ENCODE measurements around the gene TC2N. TPM values are rescaled to one million over a fixed set of nuclear protein-coding genes. Genes with fewer than 3 reads are reported as not detected.

TC2N gene
- total RNA-seq, 1 experiment from 2014 or later, result 30.6 TPM

- peaks cover 3% of the 10 kb centered on the region; the same call in 1 of the 2 replicates for H3K4me1 ChIP-seq
- POLR2A ChIA-PET, result no interaction called here
- no peak overlapping the region for H3K4me3 ChIP-seq (ENCODE audit: low read depth, low read length)
- H3K36me3 ChIP-seq (ENCODE audit: control insufficient read depth, insufficient read depth, low read length), result no peaks in the 10 kb centered on the region
- H3K27ac Mint-ChIP-seq (ENCODE audit: unreplicated experiment), result no peak overlapping the region
- CTCF ChIA-PET, result no interaction called here
- TF ChIP-seq CTCF (IDR thresholded peaks at IDR 0.05; ENCODE audit: insufficient read depth in 1 of 2, low read depth in 1 of 2, low read length in 1 of 2, severe bottlenecking in 1 of 2, unreplicated experiment in 1 of 2), result no peak
- H3K4me3 Mint-ChIP-seq (ENCODE audit: unreplicated experiment), result no peak overlapping the region
- intact Hi-C loops (cut with micrococcal nuclease; ENCODE audit: unreplicated experiment), result no loop called here
- peaks cover 8% of the 10 kb centered on the region for H3K4me1 Mint-ChIP-seq (ENCODE audit: low read depth, unreplicated experiment)
- H3K27me3 Mint-ChIP-seq (ENCODE audit: insufficient read depth, unreplicated experiment), result no peaks in the 10 kb centered on the region
- no peaks in the 10 kb centered on the region for H3K9me3 ChIP-seq
- H3K9me3 Mint-ChIP-seq (ENCODE audit: unreplicated experiment), result peaks cover 12% of the 10 kb centered on the region
- no peaks in the 10 kb centered on the region for H3K36me3 Mint-ChIP-seq (ENCODE audit: insufficient read depth, unreplicated experiment)
- H3K27me3 ChIP-seq (replicated peaks; ENCODE audit: control insufficient read depth, insufficient read depth, low read length), result no peaks in the 10 kb centered on the region
- BruUV-seq (replicated peaks), result no TSS peak
- no peak for DNase-seq
These were observed 129.7 kb downstream of the TC2N start for GRCh38 chr14:91737619-91738018.

GRCh38 chr14:91732859-91733477, 134.4 kb downstream of the TC2N start:
- no peak for DNase-seq
- H3K27me3 Mint-ChIP-seq (ENCODE audit: insufficient read depth, unreplicated experiment), result no peaks in the 10 kb centered on the region
- H3K4me3 Mint-ChIP-seq (ENCODE audit: unreplicated experiment), result no peak overlapping the region
- Histone ChIP-seq H3K36me3 (ENCODE audit: control insufficient read depth, insufficient read depth, low read length) (no peaks in the 10 kb centered on the region), H3K4me1 (peaks cover 18% of the 10 kb centered on the region), H3K9me3 (no peaks in the 10 kb centered on the region), H3K4me3 (ENCODE audit: low read depth, low read length) (no peak overlapping the region), H3K27me3 (replicated peaks; ENCODE audit: control insufficient read depth, insufficient read depth, low read length) (no peaks in the 10 kb centered on the region)
- H3K4me1 Mint-ChIP-seq (ENCODE audit: low read depth, unreplicated experiment), result peaks cover 31% of the 10 kb centered on the region
- CTCF ChIA-PET, result no interaction called here
- TF ChIP-seq CTCF (IDR thresholded peaks at IDR 0.05; ENCODE audit: insufficient read depth in 1 of 2, low read depth in 1 of 2, low read length in 1 of 2, severe bottlenecking in 1 of 2, unreplicated experiment in 1 of 2), result no peak
- H3K36me3 Mint-ChIP-seq (ENCODE audit: insufficient read depth, unreplicated experiment), result no peaks in the 10 kb centered on the region
- POLR2A ChIA-PET, result no interaction called here
- peaks cover 12% of the 10 kb centered on the region for H3K9me3 Mint-ChIP-seq (ENCODE audit: unreplicated experiment)
- no peak overlapping the region for H3K27ac Mint-ChIP-seq (ENCODE audit: unreplicated experiment)
- intact Hi-C loops (cut with micrococcal nuclease; ENCODE audit: unreplicated experiment), result no loop called here
- no TSS peak for BruUV-seq (replicated peaks)

- Histone ChIP-seq H3K4me1 (peaks cover 18% of the 10 kb centered on the region), H3K9me3 (no peaks in the 10 kb centered on the region), H3K36me3 (ENCODE audit: control insufficient read depth, insufficient read depth, low read length) (no peaks in the 10 kb centered on the region), H3K27me3 (replicated peaks; ENCODE audit: control insufficient read depth, insufficient read depth, low read length) (no peaks in the 10 kb centered on the region), H3K4me3 (ENCODE audit: low read depth, low read length) (no peak overlapping the region)
- H3K27me3 Mint-ChIP-seq (ENCODE audit: insufficient read depth, unreplicated experiment), result no peaks in the 10 kb centered on the region
- no peak overlapping the region for H3K27ac Mint-ChIP-seq (ENCODE audit: unreplicated experiment)
- intact Hi-C loops (cut with micrococcal nuclease; ENCODE audit: unreplicated experiment), result no loop called here
- CTCF ChIA-PET, result no interaction called here
- BruUV-seq (replicated peaks), result no TSS peak
- DNase-seq, result no peak
- peaks cover 31% of the 10 kb centered on the region for H3K4me1 Mint-ChIP-seq (ENCODE audit: low read depth, unreplicated experiment)
- H3K9me3 Mint-ChIP-seq (ENCODE audit: unreplicated experiment), result peaks cover 12% of the 10 kb centered on the region
- no peaks in the 10 kb centered on the region for H3K36me3 Mint-ChIP-seq (ENCODE audit: insufficient read depth, unreplicated experiment)
- TF ChIP-seq CTCF (IDR thresholded peaks at IDR 0.05; ENCODE audit: insufficient read depth in 1 of 2, low read depth in 1 of 2, low read length in 1 of 2, severe bottlenecking in 1 of 2, unreplicated experiment in 1 of 2), result no peak
- H3K4me3 Mint-ChIP-seq (ENCODE audit: unreplicated experiment), result no peak overlapping the region
- POLR2A ChIA-PET, result no interaction called here
These were observed 134.9 kb downstream of the TC2N start for GRCh38 chr14:91732439-91732838.

All from Caco-2 (cell line).